ENCODE data around the gene ITSN1. TPM values are rescaled to one million over a fixed set of nuclear protein-coding genes. Genes with fewer than 3 reads are reported as not detected.
"Not testable (repeated sequence)": the region's sequence is repeated elsewhere in the genome, so short reads cannot be mapped to it uniquely, and the experiment has no call there.

Gene ITSN1
- total RNA-seq, 1 experiment from 2014 or later = 50.8 TPM

GRCh38 chr21:33770542-33770941 is 128.2 kb downstream of the ITSN1 start:
- no peak overlapping the region for H3K27ac ChIP-seq
- DNase-seq = no peak
- H3K4me1 ChIP-seq = no peaks in the 10 kb centered on the region
- H3K4me3 ChIP-seq = no peak overlapping the region
- no peaks in the 10 kb centered on the region for H3K9me3 ChIP-seq (replicated peaks)
- peaks cover 48% of the 10 kb centered on the region for H3K36me3 ChIP-seq
- H3K27me3 ChIP-seq = no peaks in the 10 kb centered on the region

GRCh38 chr21:33771976-33772375 is 129.7 kb downstream of the ITSN1 start:
- Histone ChIP-seq H3K27me3 (no peaks in the 10 kb centered on the region), H3K27ac (no peak overlapping the region), H3K4me3 (no peak overlapping the region), H3K9me3 (replicated peaks) (no peaks in the 10 kb centered on the region), H3K4me1 (no peaks in the 10 kb centered on the region), H3K36me3 (peaks cover 50% of the 10 kb centered on the region)
- DNase-seq = no peak

- no peaks in the 10 kb centered on the region for H3K27me3 ChIP-seq
- DNase-seq = no peak
- no peak overlapping the region for H3K27ac ChIP-seq
- H3K9me3 ChIP-seq (replicated peaks) = 0 out of 2 replicates have a peak, but pooled peaks cover 3% of the 10 kb centered on the region
- peaks cover 55% of the 10 kb centered on the region for H3K36me3 ChIP-seq
- H3K4me1 ChIP-seq = no peaks in the 10 kb centered on the region
- no peak overlapping the region for H3K4me3 ChIP-seq
These were observed 132.2 kb downstream of the ITSN1 start for GRCh38 chr21:33774551-33774950.

- H3K4me3 ChIP-seq = no peak overlapping the region
- H3K9me3 ChIP-seq (replicated peaks) = 0 out of 2 replicates have a peak, but pooled peaks cover 3% of the 10 kb centered on the region
- H3K27ac ChIP-seq = no peak overlapping the region
- no peaks in the 10 kb centered on the region for H3K27me3 ChIP-seq
- H3K4me1 ChIP-seq = peaks cover 2% of the 10 kb centered on the region; the same call in 1 of the 2 replicates
- H3K36me3 ChIP-seq = peaks cover 52% of the 10 kb centered on the region
- no peak for DNase-seq
These were observed 133.0 kb downstream of the ITSN1 start for GRCh38 chr21:33775100-33775828.

- H3K9me3 ChIP-seq (replicated peaks) = 0 out of 2 replicates have a peak, but pooled peaks cover 3% of the 10 kb centered on the region
- H3K36me3 ChIP-seq = peaks cover 36% of the 10 kb centered on the region
- no peak overlapping the region for H3K4me3 ChIP-seq
- H3K27ac ChIP-seq = no peak overlapping the region
- H3K4me1 ChIP-seq = peaks cover 10% of the 10 kb centered on the region; the same call in 1 of the 2 replicates
- H3K27me3 ChIP-seq = no peaks in the 10 kb centered on the region
- no peak for DNase-seq
These were observed 138.3 kb downstream of the ITSN1 start for GRCh38 chr21:33780631-33781030.

- Histone ChIP-seq H3K4me1 (peaks cover 10% of the 10 kb centered on the region; the same call in 1 of the 2 replicates), H3K27me3 (no peaks in the 10 kb centered on the region), H3K4me3 (no peak overlapping the region), H3K36me3 (peaks cover 31% of the 10 kb centered on the region), H3K9me3 (replicated peaks) (0 out of 2 replicates have a peak, but pooled peaks cover 3% of the 10 kb centered on the region), H3K27ac (no peak overlapping the region)
- DNase-seq = no peak
These were observed 138.8 kb downstream of the ITSN1 start for GRCh38 chr21:33781121-33781520.

- DNase-seq = no peak
- H3K9me3 ChIP-seq (replicated peaks) = 0 out of 2 replicates have a peak, but pooled peaks cover 3% of the 10 kb centered on the region
- H3K4me3 ChIP-seq = no peak overlapping the region
- peaks cover 23% of the 10 kb centered on the region for H3K36me3 ChIP-seq
- H3K4me1 ChIP-seq = peaks cover 10% of the 10 kb centered on the region; the same call in 1 of the 2 replicates
- no peaks in the 10 kb centered on the region for H3K27me3 ChIP-seq
- no peak overlapping the region for H3K27ac ChIP-seq
These were observed 141.1 kb downstream of the ITSN1 start for GRCh38 chr21:33783187-33783979.

- peaks cover 7% of the 10 kb centered on the region; the same call in 1 of the 2 replicates for H3K4me1 ChIP-seq
- no peaks in the 10 kb centered on the region for H3K27me3 ChIP-seq
- no peak overlapping the region for H3K4me3 ChIP-seq
- no peak overlapping the region for H3K27ac ChIP-seq
- no peaks in the 10 kb centered on the region for H3K9me3 ChIP-seq (replicated peaks)
- DNase-seq = no peak
- peaks cover 7% of the 10 kb centered on the region; the same call in 1 of the 2 replicates for H3K36me3 ChIP-seq
These were observed 145.1 kb downstream of the ITSN1 start for GRCh38 chr21:33787431-33787830.

GRCh38 chr21:33788438-33788837 is 146.1 kb downstream of the ITSN1 start:
- not testable (repeated sequence) for H3K4me1 ChIP-seq; H3K9me3 ChIP-seq (replicated peaks); H3K27ac ChIP-seq; DNase-seq; H3K4me3 ChIP-seq; H3K27me3 ChIP-seq; H3K36me3 ChIP-seq

GRCh38 chr21:33789697-33790096 is 147.4 kb downstream of the ITSN1 start:
- Histone ChIP-seq H3K36me3 (peaks cover 13% of the 10 kb centered on the region; the same call in 1 of the 2 replicates), H3K4me1 (peaks cover 7% of the 10 kb centered on the region; the same call in 1 of the 2 replicates), H3K4me3 (no peak overlapping the region), H3K9me3 (replicated peaks) (no peaks in the 10 kb centered on the region), H3K27me3 (no peaks in the 10 kb centered on the region), H3K27ac (no peak overlapping the region)
- peak in 1 of 2 experiments; percentile 32 for DNase-seq

GRCh38 chr21:33791073-33791472 is 148.8 kb downstream of the ITSN1 start:
- H3K4me3 ChIP-seq = no peak overlapping the region
- no peak overlapping the region for H3K27ac ChIP-seq
- H3K9me3 ChIP-seq (replicated peaks) = no peaks in the 10 kb centered on the region
- H3K36me3 ChIP-seq = peaks cover 13% of the 10 kb centered on the region; the same call in 1 of the 2 replicates
- peaks cover 7% of the 10 kb centered on the region; the same call in 1 of the 2 replicates for H3K4me1 ChIP-seq
- no peaks in the 10 kb centered on the region for H3K27me3 ChIP-seq
- DNase-seq = no peak

GRCh38 chr21:33794596-33794995 is 152.3 kb downstream of the ITSN1 start:
- Histone ChIP-seq H3K27me3 (no peaks in the 10 kb centered on the region), H3K4me3 (no peak overlapping the region), H3K36me3 (peaks cover 16% of the 10 kb centered on the region), H3K27ac (no peak overlapping the region), H3K9me3 (replicated peaks) (no peaks in the 10 kb centered on the region), H3K4me1 (peaks cover 3% of the 10 kb centered on the region; the same call in 1 of the 2 replicates)
- DNase-seq = no peak

GRCh38 chr21:33797565-33797964 is 155.3 kb downstream of the ITSN1 start:
- Histone ChIP-seq H3K27me3 (no peaks in the 10 kb centered on the region), H3K4me1 (peaks cover 15% of the 10 kb centered on the region), H3K27ac (no peak overlapping the region), H3K9me3 (replicated peaks) (no peaks in the 10 kb centered on the region), H3K36me3 (peaks cover 16% of the 10 kb centered on the region), H3K4me3 (no peak overlapping the region)
- no peak for DNase-seq

- H3K27ac ChIP-seq = no peak overlapping the region
- no peaks in the 10 kb centered on the region for H3K27me3 ChIP-seq
- no peak overlapping the region for H3K4me3 ChIP-seq
- no peaks in the 10 kb centered on the region for H3K9me3 ChIP-seq (replicated peaks)
- H3K4me1 ChIP-seq = peaks cover 18% of the 10 kb centered on the region
- H3K36me3 ChIP-seq = peaks cover 12% of the 10 kb centered on the region
- no peak for DNase-seq
These were observed 157.2 kb downstream of the ITSN1 start for GRCh38 chr21:33799378-33800090.
